Thyroid gland (tissue), 4 donors: ENCODE data around the gene SORL1. TPM values are rescaled to one million over a fixed set of nuclear protein-coding genes. Genes with fewer than 3 reads are reported as not detected.

ENCODE experiments used
- DNase-seq, 2 donors: peaks; one replicate each; pipeline ENCODE4 v3.0.0-alpha.2; 2019
- H3K27ac ChIP-seq, 3 donors: fragments of 200-600 bp; sonication (generic); 1 replicate in 2 of 3; 2 replicates in 1 of 3; pipeline ENCODE4 v1.5.1; 2016 to 2019; ENCODE audit warnings: mild to moderate bottlenecking in 1 of 3, moderate library complexity in 1 of 3
- H3K27me3 ChIP-seq: fragments of 200-600 bp; sonication (generic); one replicate; pipeline ENCODE4 v1.5.1; 2019
- H3K36me3 ChIP-seq, 2 donors: fragments of 200-600 bp; sonication (generic); one replicate each; pipeline ENCODE4 v1.5.1; 2016 to 2019
- H3K4me1 ChIP-seq, 2 donors: fragments of 200-600 bp; sonication (generic); one replicate each; pipeline ENCODE4 v1.5.1; 2017 to 2019
- H3K4me3 ChIP-seq, 3 donors: fragments of 200-600 bp; sonication (generic); replicated peaks in 1 of 3; 1 replicate in 2 of 3; 2 replicates in 1 of 3; pipeline ENCODE4 v1.5.1; 2016; ENCODE audit warnings: mild to moderate bottlenecking in 1 of 3
- H3K9me3 ChIP-seq: fragments of 200-600 bp; sonication (generic); one replicate; pipeline ENCODE4 v1.5.1; 2017
- CTCF ChIP-seq, 6 experiments: fragments of 200-600 bp in 3 of 6; fragments of 450-650 bp in 3 of 6; sonication (generic) in 3 of 6; IDR thresholded peaks; one replicate each; pipeline ENCODE4 v1.5.1; 2016 to 2019; ENCODE audit warnings: antibody characterized with exemption in 6 of 6, mild to moderate bottlenecking in 2 of 6, inconsistent platforms in 1 of 6, moderate library complexity in 1 of 6
- POLR2A ChIP-seq, 2 donors: fragments of 450-650 bp; IDR thresholded peaks; one replicate each; pipeline ENCODE4 v1.6.1; 2017; ENCODE audit warnings: antibody characterized with exemption in 2 of 2, mild to moderate bottlenecking in 2 of 2, moderate library complexity in 1 of 2
- WGBS, 2 donors: methylation state at CpG; one replicate each; pipeline ENCODE4 v1.1.5; 2017; 5-methylcytosine and 5-hydroxymethylcytosine counted together
- intact Hi-C: fragments of 100-400 bp; cut with DNase I; formaldehyde crosslinking; loops from one replicate; pipeline ENCODE4 v1.15.1; 2023
- total RNA-seq, 4 donors: library from RNA; depleted of rRNA; stranded (reverse); fragments of >200 nt; gene quantifications; one replicate each; pipeline ENCODE4 v1.2.3, GENCODE V29; 2016

Gene SORL1
- total RNA-seq, 4 donors from 2014 or later = 19.6 to 73.8 (median 53.6) TPM

- Histone ChIP-seq H3K27me3 (no peaks in the 10 kb centered on the region), H3K27ac (no peak overlapping the region), H3K9me3 (no peaks in the 10 kb centered on the region), H3K4me3 (no peak overlapping the region), H3K4me1 (no peaks in the 10 kb centered on the region), H3K36me3 (no peaks in the 10 kb centered on the region)
- TF ChIP-seq CTCF (IDR thresholded peaks at IDR 0.05) (no peak), POLR2A (IDR thresholded peaks at IDR 0.05) (no peak)
- DNase-seq = no peak
- intact Hi-C loops = no loop called here
- WGBS, 2 donors = 79 to 84% methylated on average over 3 of the region's 3 CpGs
These were observed 7.6 kb upstream of the SORL1 start for GRCh38 chr11:121444526-121444925.

- no peak for DNase-seq
- Histone ChIP-seq H3K27ac (no peak overlapping the region), H3K36me3 (no peaks in the 10 kb centered on the region), H3K4me3 (no peak overlapping the region), H3K4me1 (no peaks in the 10 kb centered on the region), H3K9me3 (no peaks in the 10 kb centered on the region), H3K27me3 (no peaks in the 10 kb centered on the region)
- intact Hi-C loops = no loop called here
- WGBS, 2 donors = 88 to 90% methylated on average over 14 of the region's 14 CpGs
- TF ChIP-seq CTCF (IDR thresholded peaks at IDR 0.05) (no peak), POLR2A (IDR thresholded peaks at IDR 0.05) (no peak)
These were observed 6.9 kb upstream of the SORL1 start for GRCh38 chr11:121445071-121445768.

DNA sequence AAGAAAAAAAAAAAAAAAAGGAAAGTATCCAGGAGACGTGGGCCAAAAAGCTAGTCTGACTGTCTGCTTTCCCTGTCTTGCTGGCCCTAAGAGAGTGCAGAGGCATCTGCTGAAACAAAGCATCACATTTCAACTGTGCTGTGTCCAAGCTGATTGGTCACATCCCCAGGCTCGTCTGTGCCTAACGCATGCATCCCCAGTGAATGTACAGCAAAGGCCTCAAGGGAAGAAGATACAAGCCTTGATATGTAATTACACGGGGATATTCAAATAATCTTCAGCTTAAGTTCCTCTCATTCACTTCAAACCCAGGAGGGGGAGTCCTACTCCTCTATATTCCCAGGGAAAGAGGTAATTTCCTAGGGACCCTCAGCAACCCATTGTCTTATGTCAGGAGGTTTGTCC lies 5.4 kb upstream of the SORL1 start:
- WGBS, 2 donors = 46 to 48% methylated on average over 4 of the region's 4 CpGs
- no peak for DNase-seq
- Histone ChIP-seq H3K36me3 (no peaks in the 10 kb centered on the region), H3K4me1 (peaks cover 4 to 13% of the 10 kb centered on the region in 2 donors), H3K9me3 (no peaks in the 10 kb centered on the region), H3K27me3 (no peaks in the 10 kb centered on the region), H3K4me3 (no peak overlapping the region), H3K27ac (no peak overlapping the region)
- intact Hi-C loops = no loop called here
- TF ChIP-seq CTCF (IDR thresholded peaks at IDR 0.05) (peak in 1 of 6 experiments; percentile 8), POLR2A (IDR thresholded peaks at IDR 0.05) (no peak)

DNA sequence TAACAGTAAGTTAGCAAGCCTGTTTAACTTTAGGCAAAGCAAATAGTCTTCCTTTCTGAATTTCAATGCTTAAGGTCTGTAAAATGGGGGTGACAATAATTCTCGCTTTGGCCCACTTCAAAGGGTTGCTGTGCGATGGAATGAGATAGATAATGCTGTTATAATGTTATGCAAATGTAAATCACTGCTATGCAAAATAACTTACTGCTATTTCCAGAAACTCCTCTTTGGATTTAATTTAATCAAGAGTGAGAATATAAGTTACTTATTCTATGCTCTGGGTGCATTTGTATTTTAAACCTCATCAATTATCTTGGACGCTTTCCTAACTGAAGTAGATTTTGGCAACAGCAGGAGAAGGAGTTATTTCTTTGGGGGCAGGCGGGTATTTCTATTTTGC lies 4.1 kb upstream of the SORL1 start:
- Histone ChIP-seq H3K4me1 (peaks cover 8 to 13% of the 10 kb centered on the region in 2 donors), H3K36me3 (no peaks in the 10 kb centered on the region), H3K4me3 (no peak overlapping the region), H3K27ac (no peak overlapping the region), H3K9me3 (no peaks in the 10 kb centered on the region), H3K27me3 (no peaks in the 10 kb centered on the region)
- intact Hi-C loops = no loop called here
- no peak for TF ChIP-seq CTCF (IDR thresholded peaks at IDR 0.05)
- no peak for TF ChIP-seq POLR2A (IDR thresholded peaks at IDR 0.05)
- 94 to 98% methylated on average over 4 of the region's 4 CpGs for WGBS, 2 donors
- DNase-seq = no peak

DNA sequence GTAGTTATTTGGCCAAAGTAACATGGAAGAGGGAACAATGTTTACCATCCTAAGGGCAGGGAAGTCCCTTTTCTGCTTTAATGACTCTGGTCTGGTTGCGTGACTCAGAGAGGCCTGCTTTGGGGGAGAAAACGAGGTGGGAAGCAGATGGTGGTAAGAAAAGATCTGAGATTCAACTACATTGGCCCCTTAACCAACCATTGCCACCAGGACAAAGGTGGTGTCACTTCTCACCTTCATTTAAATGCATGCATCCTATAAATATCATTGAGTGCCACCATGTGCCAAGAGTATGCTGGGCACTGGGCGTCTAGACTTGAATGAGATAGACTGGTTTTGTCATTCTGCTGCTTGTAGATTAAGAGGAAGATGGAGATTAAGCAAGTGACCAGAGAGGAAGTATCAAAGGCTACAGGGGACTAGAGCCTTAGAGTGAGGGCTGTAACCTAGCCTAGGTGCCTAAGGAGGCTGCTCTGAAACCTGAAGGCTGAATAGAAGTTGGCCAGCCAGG lies 3.6 kb upstream of the SORL1 start:
- DNase-seq = no peak
- WGBS, 2 donors = 90 to 96% methylated on average over 3 of the region's 3 CpGs
- intact Hi-C loops = no loop called here

More for the DNA sequence above, 3.6 kb upstream of the SORL1 start:
- peaks cover 10 to 13% of the 10 kb centered on the region in 2 donors for H3K4me1 ChIP-seq
- H3K36me3 ChIP-seq = no peaks in the 10 kb centered on the region
- H3K27me3 ChIP-seq = no peaks in the 10 kb centered on the region
- no peak overlapping the region for H3K27ac ChIP-seq
- no peaks in the 10 kb centered on the region for H3K9me3 ChIP-seq
- H3K4me3 ChIP-seq = no peak overlapping the region
- TF ChIP-seq POLR2A (IDR thresholded peaks at IDR 0.05) = no peak
- no peak for TF ChIP-seq CTCF (IDR thresholded peaks at IDR 0.05)
